K562 (cell line): ENCODE results near the gene MYO3B. TPM values are rescaled to one million over a fixed set of nuclear protein-coding genes. Genes with fewer than 3 reads are reported as not detected.

Experiments
- ATAC-seq: fragments of 200-7000 bp; cut with Tn5 transposase; 3 replicates; pipeline ENCODE4 v1.9.1; 2020; ENCODE audit warnings: moderate library complexity
- BruUV-seq: library from RNA; stranded (reverse); fragments of 400-500 nt; replicated peaks from 2 replicates; lab custom pipeline; 2021; lab: Mats Ljungman, UMichigan
- CTCF ChIA-PET: fragments of 300-600 bp; formaldehyde crosslinking; extraction: SDS; loops from one replicate; lab custom pipeline; 2021; ENCODE audit warnings: low intra/inter-chr PET ratio; lab: Yijun Ruan, JAX
- POLR2A ChIA-PET: fragments of 300-600, 350-650 bp; sonication (Branson Sonifier 250); formaldehyde crosslinking; extraction: SDS; loops from one replicate; lab custom pipeline; 2021; ENCODE audit warnings: antibody characterized with exemption, inconsistent platforms; lab: Yijun Ruan, JAX
- DNase-seq, 4 experiments: peaks; one replicate each; pipeline versions ENCODE4 v3.0.0 to v3.0.0-alpha.2; 2011 to 2018; ENCODE audit warnings: low spot score in 3 of 4, mixed read lengths in 3 of 4; ENCODE audit errors: extremely low read depth in 1 of 4
- FAIRE-seq: peaks from 2 replicates; lab custom pipeline; 2011; peaks lifted over from hg19 to GRCh38; lab: Jason Lieb, UNC
- H2AFZ ChIP-seq: 2 replicates; pipeline ENCODE4 v1.6.0; 2011; ENCODE audit warnings: low read depth, low read length, control low read depth, inconsistent platforms
- H3K27ac ChIP-seq: fragments of 200-600 bp; 3 replicates; pipeline ENCODE4 v1.8.0; 2011; ENCODE audit warnings: low read depth, mild to moderate bottlenecking, control low read depth, inconsistent platforms, low read length, moderate library complexity, mixed read lengths; ENCODE audit errors: extremely low read depth
- H3K27me3 ChIP-seq, 2 experiments: fragments of 300-600 bp in 1 of 2; 2 replicates in 1 of 2; 3 replicates in 1 of 2; pipeline versions ENCODE4 v1.6.0 to v1.8.0; 2011; ENCODE audit warnings: inconsistent platforms in 2 of 2, low read length in 2 of 2, mild to moderate bottlenecking in 1 of 2, mixed read lengths in 1 of 2, moderate library complexity in 1 of 2; ENCODE audit not compliant: control insufficient read depth in 2 of 2, insufficient read depth in 2 of 2
- H3K36me3 ChIP-seq: fragments of 300-600 bp; 3 replicates; pipeline ENCODE4 v1.8.0; 2011; ENCODE audit warnings: mild to moderate bottlenecking, low read length, inconsistent platforms; ENCODE audit not compliant: control insufficient read depth, insufficient read depth
- H3K4me1 ChIP-seq, 2 experiments: fragments of 200-600 bp in 1 of 2; replicated peaks in 1 of 2; 2 replicates in 1 of 2; 3 replicates in 1 of 2; pipeline versions ENCODE4 v1.5.1 to v1.8.0; 2011; ENCODE audit warnings: inconsistent platforms in 2 of 2, low read length in 2 of 2, mild to moderate bottlenecking in 1 of 2, mixed read lengths in 1 of 2, moderate library complexity in 1 of 2; ENCODE audit not compliant: control insufficient read depth in 2 of 2, insufficient read depth in 2 of 2
- H3K4me2 ChIP-seq: 2 replicates; pipeline ENCODE4 v1.6.1; 2011; ENCODE audit warnings: low read length, control low read depth, inconsistent platforms, mixed read lengths; ENCODE audit not compliant: insufficient read depth
- H3K4me3 ChIP-seq: fragments of 200-600 bp; sonication (generic), shearing (Covaris generic); 2 replicates; pipeline ENCODE4 v1.5.1; 2016; ENCODE audit warnings: control low read depth, inconsistent platforms
- H3K79me2 ChIP-seq: fragments of 200-600 bp; 3 replicates; pipeline ENCODE4 v1.8.0; 2011; ENCODE audit warnings: low read length, inconsistent platforms; ENCODE audit not compliant: control insufficient read depth, insufficient read depth
- H3K9ac ChIP-seq, 2 experiments: 2 replicates each; pipeline versions ENCODE4 v1.6.0 to v1.6.1; 2011; ENCODE audit warnings: low read depth in 2 of 2, low read length in 2 of 2, control low read depth in 1 of 2, inconsistent platforms in 1 of 2, mild to moderate bottlenecking in 1 of 2, mixed read lengths in 1 of 2; ENCODE audit not compliant: insufficient read depth in 1 of 2
- H3K9me1 ChIP-seq: one replicate; pipeline ENCODE4 v1.6.0; 2011; ENCODE audit warnings: inconsistent platforms, mild to moderate bottlenecking, low read length, moderate library complexity; ENCODE audit not compliant: control insufficient read depth, insufficient read depth
- H3K9me3 ChIP-seq: replicated peaks from 2 replicates; pipeline ENCODE4 v1.5.1; 2011; ENCODE audit warnings: low read depth, low read length, inconsistent platforms; ENCODE audit not compliant: control insufficient read depth, insufficient read depth
- H4K20me1 ChIP-seq: replicated peaks from 2 replicates; pipeline ENCODE4 v1.6.1; 2011; ENCODE audit warnings: low read length, inconsistent platforms, mixed read lengths; ENCODE audit not compliant: control insufficient read depth, insufficient read depth
- ARID1B ChIP-seq: fragments of 450-650 bp; IDR thresholded peaks from 2 replicates; pipeline ENCODE4 v1.6.1; 2016; ENCODE audit warnings: antibody characterized with exemption, mild to moderate bottlenecking, inconsistent platforms
- BCOR ChIP-seq: fragments of 450-650 bp; IDR thresholded peaks from 2 replicates; pipeline ENCODE4 v1.6.1; 2016
- CBX3 ChIP-seq, 2 experiments: IDR thresholded peaks; 1 replicate in 1 of 2; 2 replicates in 1 of 2; pipeline ENCODE4 v1.6.1; 2012; ENCODE audit warnings: inconsistent platforms in 2 of 2, low read length in 2 of 2, borderline replicate concordance in 1 of 2, control low read depth in 1 of 2
- CBX8 ChIP-seq: fragments of 200-600 bp; sonication (generic); IDR thresholded peaks from 2 replicates; pipeline ENCODE4 v1.6.1; 2012; ENCODE audit warnings: borderline replicate concordance, mixed run types, low read depth, mild to moderate bottlenecking, moderate library complexity, mixed read lengths, low read length, control low read depth, inconsistent platforms; ENCODE audit not compliant: poor library complexity, severe bottlenecking; ENCODE audit errors: extremely low read depth
- CHD4 ChIP-seq: fragments of 200-600 bp; sonication (generic); IDR thresholded peaks from 3 replicates; pipeline ENCODE4 v1.6.1; 2012; ENCODE audit warnings: low read depth, mild to moderate bottlenecking, mixed read lengths, low read length, inconsistent platforms; ENCODE audit not compliant: insufficient read depth, insufficient replicate concordance, poor library complexity, severe bottlenecking
- JUND ChIP-seq, 2 experiments: IDR thresholded peaks; 2 replicates in 1 of 2; 3 replicates in 1 of 2; pipeline ENCODE4 v1.6.1; 2011; ENCODE audit warnings: borderline replicate concordance in 2 of 2, low read depth in 2 of 2, low read length in 2 of 2, improper control_type of control experiment in 1 of 2, missing biosample characterization in 1 of 2, missing genetic modification characterization in 1 of 2, missing genetic modification reagents in 1 of 2
- KDM1A ChIP-seq, 2 experiments: fragments of 450-650 bp; IDR thresholded peaks; 2 replicates each; pipeline ENCODE4 v1.6.1; 2016; ENCODE audit warnings: mild to moderate bottlenecking in 2 of 2
- RBM25 ChIP-seq: fragments of 200-400 bp; formaldehyde crosslinking; IDR thresholded peaks from 2 replicates; pipeline ENCODE4 v1.6.1; 2018; ENCODE audit warnings: low read length, low read depth, moderate library complexity; ENCODE audit not compliant: severe bottlenecking
- SIX5 ChIP-seq, 2 experiments: IDR thresholded peaks; 2 replicates each; pipeline ENCODE4 v1.6.1; 2011; ENCODE audit warnings: low read length in 2 of 2, borderline replicate concordance in 1 of 2, low read depth in 1 of 2, mild to moderate bottlenecking in 1 of 2, moderate library complexity in 1 of 2; ENCODE audit not compliant: insufficient read depth in 1 of 2
- SMARCA5 ChIP-seq: fragments of 450-650 bp; IDR thresholded peaks from 2 replicates; pipeline ENCODE4 v1.6.1; 2016
- TAF9B ChIP-seq: fragments of 450-650 bp; IDR thresholded peaks from 2 replicates; pipeline ENCODE4 v1.6.1; 2018; ENCODE audit warnings: mild to moderate bottlenecking; ENCODE audit not compliant: partially characterized antibody
- ZNF121 ChIP-seq: sonication (generic); formaldehyde crosslinking; conservative IDR thresholded peaks from 2 replicates; pipeline ENCODE4 v1.8.0; 2022; ENCODE audit warnings: missing genetic modification reagents
- ZNF146 ChIP-seq: IDR thresholded peaks from one replicate; pipeline ENCODE4 v1.6.1; 2018; ENCODE audit warnings: missing compliant biosample characterization; ENCODE audit not compliant: unreplicated experiment
- in situ Hi-C: fragments of 300-500 bp; cut with MboI; formaldehyde crosslinking; loops from 4 replicates; pipeline ENCODE4 v1.15.0; 2018; ENCODE audit warnings: inconsistent platforms, mixed read lengths
- intact Hi-C: fragments of 100-400 bp; cut with micrococcal nuclease; formaldehyde crosslinking; loops from 2 replicates; pipeline ENCODE4 v1.14.2; 2022
- polyA plus RNA-seq, 8 experiments: library from polyadenylated mRNA; depleted of rRNA in 4 of 8; stranded (reverse) in 5 of 8; unstranded in 3 of 8; fragments of >200 nt; fragmentation: Nextera tagmentation in 2 of 8; fragmentation: Illumina TruSeq in 1 of 8; extraction: Ambion mirVana in 2 of 8; extraction: Trizol in 1 of 8; gene quantifications; 2 replicates each; pipeline versions ENCODE4 v1.2.1 to v1.2.3, GENCODE V29; 2011 to 2014; ENCODE audit warnings: inconsistent platforms in 1 of 8, missing spikeins in 1 of 8
- total RNA-seq, 7 experiments: library from RNA; depleted of rRNA in 6 of 7; stranded (reverse); fragments of >200 nt in 6 of 7; fragmentation: Illumina TruSeq in 2 of 7; extraction: Trizol in 2 of 7; gene quantifications; 2 replicates each; pipeline versions ENCODE4 v1.2.1 to v1.2.3, GENCODE V29; 2011 to 2021; ENCODE audit warnings: low replicate concordance in 1 of 7
- TF ChIP-seq, protein P1 (sequence below): sonication (generic); formaldehyde crosslinking; IDR thresholded peaks from 2 replicates; pipeline ENCODE4 v1.8.1; 2023; ENCODE audit warnings: mild to moderate bottlenecking, missing genetic modification reagents
- TF ChIP-seq, protein P2 (sequence below), 2 experiments: fragments of 250-450 bp in 1 of 2; fragments of 450-650 bp in 1 of 2; sonication (Bioruptor Pico) in 1 of 2; IDR thresholded peaks; 2 replicates each; pipeline versions ENCODE4 v1.6.1 to v1.8.0; 2016 to 2021; ENCODE audit warnings: mild to moderate bottlenecking in 2 of 2, moderate library complexity in 2 of 2, missing compliant biosample characterization in 1 of 2, missing genetic modification characterization in 1 of 2
- TF ChIP-seq, protein P3 (sequence below): fragments of 450-650 bp; IDR thresholded peaks from 2 replicates; pipeline ENCODE4 v1.6.1; 2016; ENCODE audit warnings: mild to moderate bottlenecking

MYO3B gene
- total and polyA plus RNA-seq, 9 of the 15 experiments (the other 6 are each of a cell fraction or from before 2014, with no cell fraction given) = 2.7 to 6.5 (median 3.6) TPM

DNA sequence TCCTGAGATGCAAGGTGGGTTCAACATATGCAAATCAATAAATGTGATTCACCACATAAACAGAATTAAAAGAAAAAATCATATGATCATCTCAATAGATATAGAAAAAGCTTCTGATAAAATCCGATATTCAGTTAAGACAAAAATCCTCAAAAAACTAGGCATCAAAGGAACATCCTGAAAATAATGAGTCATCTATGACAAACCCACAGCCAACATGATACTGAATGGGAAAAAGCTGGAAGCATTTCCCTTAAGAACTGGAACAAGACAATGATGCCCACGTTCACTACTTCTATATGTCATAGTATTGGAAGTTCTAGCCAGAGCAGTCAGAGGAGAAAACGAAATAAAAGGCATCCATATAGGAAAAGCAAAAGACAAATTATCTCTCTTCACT is 80.4 kb downstream of the MYO3B start (continued):
- TF ChIP-seq JUND (IDR thresholded peaks at IDR 0.05; ENCODE audit: borderline replicate concordance, low read depth, low read length) (peak; percentile 54; the same call in 1 of the 2 replicates), JUND (tag; IDR thresholded peaks at IDR 0.05; ENCODE audit: borderline replicate concordance, low read depth, low read length) (peak; percentile 49; the same call in 1 of the 3 replicates), TAF9B (no peak), ARID1B (0 out of 2 replicates have a peak, but pooled peaks have one; percentile 9)
- TF ChIP-seq, protein P1, sequence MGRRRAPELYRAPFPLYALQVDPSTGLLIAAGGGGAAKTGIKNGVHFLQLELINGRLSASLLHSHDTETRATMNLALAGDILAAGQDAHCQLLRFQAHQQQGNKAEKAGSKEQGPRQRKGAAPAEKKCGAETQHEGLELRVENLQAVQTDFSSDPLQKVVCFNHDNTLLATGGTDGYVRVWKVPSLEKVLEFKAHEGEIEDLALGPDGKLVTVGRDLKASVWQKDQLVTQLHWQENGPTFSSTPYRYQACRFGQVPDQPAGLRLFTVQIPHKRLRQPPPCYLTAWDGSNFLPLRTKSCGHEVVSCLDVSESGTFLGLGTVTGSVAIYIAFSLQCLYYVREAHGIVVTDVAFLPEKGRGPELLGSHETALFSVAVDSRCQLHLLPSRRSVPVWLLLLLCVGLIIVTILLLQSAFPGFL (CRISPR knock-in tag) = no peak
- TF ChIP-seq, all 486 proteins: peak for 9

DNA sequence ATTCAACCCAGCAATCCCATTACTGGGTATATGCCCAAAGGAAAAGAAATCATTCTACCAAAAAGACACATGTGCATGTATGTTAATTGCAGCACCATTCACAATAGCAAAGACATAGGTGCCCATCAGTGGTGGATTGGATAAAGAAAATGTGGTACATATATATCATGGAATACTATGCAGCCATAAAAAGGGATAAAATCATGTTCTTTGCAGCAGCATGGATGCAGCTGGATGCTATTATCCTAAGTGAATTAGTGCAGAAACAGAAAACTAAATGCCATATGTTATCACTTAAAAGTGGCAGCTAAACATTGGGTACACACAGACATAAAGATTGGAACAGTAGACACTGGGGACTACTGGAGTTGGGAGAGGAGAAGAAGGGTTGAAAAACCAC is 82.2 kb downstream of the MYO3B start:
- Histone ChIP-seq H2AFZ (no peak overlapping the region), H3K4me3 (no peak overlapping the region), H3K9me3 (no peaks in the 10 kb centered on the region; the same call in 1 of the 2 replicates), H3K9me1 (no peaks in the 10 kb centered on the region), H3K9ac (no peak overlapping the region), H3K27me3 (no peaks in the 10 kb centered on the region), H3K36me3 (no peaks in the 10 kb centered on the region), H4K20me1 (no peaks in the 10 kb centered on the region), H3K4me1 (peaks cover 23 to 36% of the 10 kb centered on the region in 2 experiments), H3K27ac (no peak overlapping the region), H3K79me2 (no peaks in the 10 kb centered on the region), H3K4me2 (no peak overlapping the region)
- BruUV-seq = no TSS peak
- POLR2A ChIA-PET = no interaction called here
- DNase-seq = no peak
- in situ Hi-C loops = no loop called here
- FAIRE-seq = no peak
- CTCF ChIA-PET = no interaction called here
- intact Hi-C loops = no loop called here
- no peak for ATAC-seq
- TF ChIP-seq RBM25 (peak; percentile 83), SMARCA5 (0 out of 2 replicates have a peak, but pooled peaks have one; percentile 44), BCOR (peak; percentile 88), CHD4 (peak; percentile 26), CBX3 (IDR thresholded peaks at IDR 0.05; ENCODE audit: borderline replicate concordance in 1 of 2, low read length in 2 of 2) (peak in 1 of 2 experiments; percentile 51; a peak in 1 of 3 replicates), KDM1A (IDR thresholded peaks at IDR 0.05) (peak; percentile 52 to 81; a peak in 3 of 4 replicates), CBX8 (no peak), SIX5 (IDR thresholded peaks at IDR 0.05; ENCODE audit: borderline replicate concordance in 1 of 2, insufficient read depth in 1 of 2, low read depth in 1 of 2, low read length in 2 of 2) (no peak), ZNF121 (CRISPR knock-in tag) (no peak), ZNF146 (CRISPR knock-in tag) (peak; percentile 99)
- TF ChIP-seq, protein P2, sequence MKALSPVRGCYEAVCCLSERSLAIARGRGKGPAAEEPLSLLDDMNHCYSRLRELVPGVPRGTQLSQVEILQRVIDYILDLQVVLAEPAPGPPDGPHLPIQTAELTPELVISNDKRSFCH (CRISPR knock-in tag; IDR thresholded peaks at IDR 0.05) = no peak
- TF ChIP-seq, protein P2 (tag; IDR thresholded peaks at IDR 0.05) = peak; percentile 34; the same call in 1 of the 2 replicates
- TF ChIP-seq, protein P3, sequence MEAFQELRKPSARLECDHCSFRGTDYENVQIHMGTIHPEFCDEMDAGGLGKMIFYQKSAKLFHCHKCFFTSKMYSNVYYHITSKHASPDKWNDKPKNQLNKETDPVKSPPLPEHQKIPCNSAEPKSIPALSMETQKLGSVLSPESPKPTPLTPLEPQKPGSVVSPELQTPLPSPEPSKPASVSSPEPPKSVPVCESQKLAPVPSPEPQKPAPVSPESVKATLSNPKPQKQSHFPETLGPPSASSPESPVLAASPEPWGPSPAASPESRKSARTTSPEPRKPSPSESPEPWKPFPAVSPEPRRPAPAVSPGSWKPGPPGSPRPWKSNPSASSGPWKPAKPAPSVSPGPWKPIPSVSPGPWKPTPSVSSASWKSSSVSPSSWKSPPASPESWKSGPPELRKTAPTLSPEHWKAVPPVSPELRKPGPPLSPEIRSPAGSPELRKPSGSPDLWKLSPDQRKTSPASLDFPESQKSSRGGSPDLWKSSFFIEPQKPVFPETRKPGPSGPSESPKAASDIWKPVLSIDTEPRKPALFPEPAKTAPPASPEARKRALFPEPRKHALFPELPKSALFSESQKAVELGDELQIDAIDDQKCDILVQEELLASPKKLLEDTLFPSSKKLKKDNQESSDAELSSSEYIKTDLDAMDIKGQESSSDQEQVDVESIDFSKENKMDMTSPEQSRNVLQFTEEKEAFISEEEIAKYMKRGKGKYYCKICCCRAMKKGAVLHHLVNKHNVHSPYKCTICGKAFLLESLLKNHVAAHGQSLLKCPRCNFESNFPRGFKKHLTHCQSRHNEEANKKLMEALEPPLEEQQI = peak; percentile 60
